GM18517 (cell line): ENCODE measurements around the gene NOP53.
"Not testable (repeated sequence)": the region's sequence is repeated elsewhere in the genome, so short reads cannot be mapped to it uniquely, and the experiment has no call there.

ENCODE experiments used
- ATAC-seq: cut with Tn5 transposase; IDR thresholded peaks from one replicate; pipeline ENCODE4 v1.9.1; 2021; ENCODE audit warnings: mild to moderate bottlenecking, moderate library complexity; ENCODE audit not compliant: unreplicated experiment

The NOP53 gene

GRCh38 chr19:47803671-47804070 is 58.3 kb downstream of the NOP53 start:
- ATAC-seq = not testable (repeated sequence)

- not testable (repeated sequence) for ATAC-seq
Measured at GRCh38 chr19:47804451-47804850, 59.1 kb downstream of the NOP53 start, which contains the start of gene TPRX1. TPRX1 (minus strand) TSS chr19:47804551; CDS start chr19:47804539, 12 bp downstream.

- no peak for ATAC-seq
Measured at GRCh38 chr19:47805313-47805712, 60.0 kb downstream of the NOP53 start.

- ATAC-seq = no peak
Measured at GRCh38 chr19:47806435-47806834, 61.1 kb downstream of the NOP53 start.
